Gastrocnemius medialis (tissue), 4 donors: ENCODE data around the gene SMC1A. TPM values are rescaled to one million over a fixed set of nuclear protein-coding genes. Genes with fewer than 3 reads are reported as not detected.

Experiments
- ATAC-seq, 2 donors: fragments of 150-250 bp; one replicate each; pipeline ENCODE4 v1.9.1; 2016
- DNase-seq, 2 donors: peaks; one replicate each; pipeline ENCODE4 v3.0.0-alpha.2; 2019
- H3K27ac ChIP-seq, 4 donors: fragments of 200-600 bp; sonication (generic); 1 replicate in 1 of 4; 2 replicates in 3 of 4; pipeline ENCODE4 v1.5.1; 2016 to 2018; ENCODE audit warnings: mild to moderate bottlenecking in 2 of 4, moderate library complexity in 1 of 4
- H3K27me3 ChIP-seq, 3 donors: fragments of 200-600 bp; sonication (generic) in 2 of 3; 1 replicate in 1 of 3; 2 replicates in 2 of 3; pipeline versions ENCODE4 v1.5.1 to v1.6.0; 2016 to 2019; ENCODE audit warnings: mild to moderate bottlenecking in 1 of 3, moderate library complexity in 1 of 3
- H3K36me3 ChIP-seq, 2 donors: fragments of 200-600 bp; sonication (generic) in 1 of 2; one replicate each; pipeline ENCODE4 v1.5.1; 2017 to 2018
- H3K4me1 ChIP-seq, 2 donors: fragments of 200-600 bp; sonication (generic) in 1 of 2; one replicate each; pipeline ENCODE4 v1.5.1; 2016 to 2017; ENCODE audit warnings: mild to moderate bottlenecking in 2 of 2
- H3K4me3 ChIP-seq, 4 donors: fragments of 200-600 bp; sonication (generic) in 3 of 4; 1 replicate in 1 of 4; 2 replicates in 3 of 4; pipeline ENCODE4 v1.5.1; 2016 to 2019; ENCODE audit warnings: mild to moderate bottlenecking in 2 of 4
- H3K9me3 ChIP-seq, 3 donors: fragments of 200-600 bp; sonication (generic) in 2 of 3; 1 replicate in 1 of 3; 2 replicates in 2 of 3; pipeline ENCODE4 v1.5.1; 2016 to 2019
- CTCF ChIP-seq, 5 experiments: fragments of 450-650 bp in 3 of 5; fragments of 200-600 bp in 2 of 5; sonication (generic) in 2 of 5; IDR thresholded peaks in 4 of 5; conservative IDR thresholded peaks in 1 of 5; 1 replicate in 4 of 5; 2 replicates in 1 of 5; pipeline ENCODE4 v1.5.1; 2016 to 2019; ENCODE audit warnings: antibody characterized with exemption in 5 of 5, mild to moderate bottlenecking in 3 of 5, moderate library complexity in 3 of 5
- POLR2A ChIP-seq, 2 donors: fragments of 450-650 bp; IDR thresholded peaks; one replicate each; pipeline ENCODE4 v1.6.1; 2017; ENCODE audit warnings: antibody characterized with exemption in 2 of 2, mild to moderate bottlenecking in 2 of 2, moderate library complexity in 2 of 2
- in situ Hi-C, 4 donors: fragments of 200-750 bp; cut with MboI; loops; one replicate each; pipeline versions ENCODE4 v1.15.0 to v1.8.0; 2017; ENCODE audit warnings: low sequenced_read_pairs in 4 of 4
- intact Hi-C: fragments of 100-400 bp; cut with DNase I; formaldehyde crosslinking; loops from one replicate; pipeline ENCODE4 v1.15.1; 2023; ENCODE audit warnings: low total_unique reads
- total RNA-seq, 4 donors: library from RNA; depleted of rRNA; stranded (reverse); fragments of >200 nt; gene quantifications; one replicate each; pipeline versions ENCODE4 v1.1.0 to v1.2.3, GENCODE V29; 2016

SMC1A gene
- total RNA-seq, 4 donors from 2014 or later, result 12.9 to 23.5 (median 17.1) TPM

- no peak for TF ChIP-seq CTCF (IDR thresholded peaks at IDR 0.05 in 4 of 5, conservative IDR thresholded peaks at IDR 0.05 in 1 of 5)
- no peak for TF ChIP-seq POLR2A (IDR thresholded peaks at IDR 0.05)
- no peaks in the 10 kb centered on the region for H3K4me1 ChIP-seq
- no peak for ATAC-seq
- intact Hi-C loops, result no loop called here
- H3K9me3 ChIP-seq, result no peaks in the 10 kb centered on the region
- no peak for DNase-seq
- H3K4me3 ChIP-seq, result no peak overlapping the region
- H3K27me3 ChIP-seq, result no peaks in the 10 kb centered on the region
- no peak overlapping the region for H3K27ac ChIP-seq
- H3K36me3 ChIP-seq, result peaks cover 0 to 75% of the 10 kb centered on the region in 2 donors
- in situ Hi-C loops, result no loop called here
Measured at GRCh38 chrX:53398216-53398615, 24.2 kb downstream of the SMC1A start.

GRCh38 chrX:53395605-53396298 is 26.7 kb downstream of the SMC1A start:
- H3K4me3 ChIP-seq, result no peak overlapping the region
- intact Hi-C loops (no loop called here), in situ Hi-C loops (no loop called here)
- TF ChIP-seq CTCF (IDR thresholded peaks at IDR 0.05 in 4 of 5, conservative IDR thresholded peaks at IDR 0.05 in 1 of 5) (no peak), POLR2A (IDR thresholded peaks at IDR 0.05) (no peak)
- no peak overlapping the region for H3K27ac ChIP-seq
- peaks cover 0 to 60% of the 10 kb centered on the region in 2 donors for H3K36me3 ChIP-seq
- no peaks in the 10 kb centered on the region for H3K9me3 ChIP-seq
- no peak for ATAC-seq
- DNase-seq, result no peak
- no peaks in the 10 kb centered on the region for H3K27me3 ChIP-seq
- no peaks in the 10 kb centered on the region for H3K4me1 ChIP-seq

GRCh38 chrX:53383376-53384076 is 38.9 kb downstream of the SMC1A start:
- TF ChIP-seq POLR2A (IDR thresholded peaks at IDR 0.05) (no peak), CTCF (IDR thresholded peaks at IDR 0.05 in 4 of 5, conservative IDR thresholded peaks at IDR 0.05 in 1 of 5) (no peak)
- no peak overlapping the region for H3K27ac ChIP-seq
- H3K27me3 ChIP-seq, result no peaks in the 10 kb centered on the region
- no peaks in the 10 kb centered on the region for H3K9me3 ChIP-seq
- no peak overlapping the region for H3K4me3 ChIP-seq
- H3K4me1 ChIP-seq, result no peaks in the 10 kb centered on the region
- in situ Hi-C loops, result no loop called here
- no peak for ATAC-seq
- H3K36me3 ChIP-seq, result peaks cover 2 to 69% of the 10 kb centered on the region in 2 donors
- no peak for DNase-seq
- intact Hi-C loops, result no loop called here

GRCh38 chrX:53379747-53380146 is 42.7 kb downstream of the SMC1A start:
- DNase-seq (no peak), ATAC-seq (no peak)
- Histone ChIP-seq H3K4me3 (no peak overlapping the region), H3K27ac (no peak overlapping the region), H3K4me1 (no peaks in the 10 kb centered on the region), H3K27me3 (no peaks in the 10 kb centered on the region), H3K9me3 (no peaks in the 10 kb centered on the region), H3K36me3 (peaks cover 2 to 69% of the 10 kb centered on the region in 2 donors)
- TF ChIP-seq CTCF (IDR thresholded peaks at IDR 0.05 in 4 of 5, conservative IDR thresholded peaks at IDR 0.05 in 1 of 5) (no peak), POLR2A (IDR thresholded peaks at IDR 0.05) (no peak)
- in situ Hi-C loops, result no loop called here
- intact Hi-C loops, result no loop called here
